Endothelial cell (in vitro differentiated cells): Measurements from ENCODE around the gene CADM2. TPM values are rescaled to one million over a fixed set of nuclear protein-coding genes. Genes with fewer than 3 reads are reported as not detected.

ENCODE experiments used
- DNase-seq: peaks from one replicate; pipeline ENCODE4 v3.0.0; 2021; ENCODE audit warnings: low spot score
- H3K27ac Mint-ChIP-seq: one replicate; pipeline ENCODE4 v1.8.0; 2021; ENCODE audit warnings: mixed read lengths, inconsistent platforms; ENCODE audit not compliant: unreplicated experiment
- H3K27me3 Mint-ChIP-seq: one replicate; pipeline ENCODE4 v1.8.0; 2021; ENCODE audit warnings: mild to moderate bottlenecking, moderate library complexity, mixed read lengths, inconsistent platforms; ENCODE audit not compliant: unreplicated experiment
- H3K36me3 Mint-ChIP-seq: one replicate; pipeline ENCODE4 v1.8.0; 2021; ENCODE audit warnings: mild to moderate bottlenecking, low read depth, mixed read lengths, inconsistent platforms; ENCODE audit not compliant: unreplicated experiment
- H3K4me1 Mint-ChIP-seq: one replicate; pipeline ENCODE4 v1.8.0; 2021; ENCODE audit warnings: mild to moderate bottlenecking, mixed read lengths, inconsistent platforms; ENCODE audit not compliant: unreplicated experiment
- H3K4me3 Mint-ChIP-seq: one replicate; pipeline ENCODE4 v1.8.0; 2021; ENCODE audit warnings: mild to moderate bottlenecking, mixed read lengths, inconsistent platforms; ENCODE audit not compliant: unreplicated experiment
- H3K9me3 Mint-ChIP-seq: one replicate; pipeline ENCODE4 v1.8.0; 2021; ENCODE audit warnings: mixed read lengths, inconsistent platforms; ENCODE audit not compliant: unreplicated experiment
- CTCF ChIP-seq: fragments of 200-600 bp; sonication (generic); IDR thresholded peaks from one replicate; pipeline ENCODE4 v1.5.0; 2021; ENCODE audit warnings: antibody characterized with exemption; ENCODE audit not compliant: unreplicated experiment
- total RNA-seq: library from RNA; stranded (reverse); fragmentation: NEBNext Ultra II Directional; extraction: Animal tissue kit (Norgen Biotek cat#: 25700); gene quantifications from one replicate; pipeline ENCODE4 v1.2.1, GENCODE V29; 2021; ENCODE audit not compliant: unreplicated experiment

Gene CADM2
- total RNA-seq, 1 donor from 2014 or later, result 0.97 TPM

GRCh38 chr3:85081191-85081906 lies 122.6 kb downstream of the CADM2 start:
- Mint-ChIP-seq H3K27me3 (no peaks in the 10 kb centered on the region), H3K36me3 (no peaks in the 10 kb centered on the region), H3K4me1 (no peaks in the 10 kb centered on the region), H3K4me3 (no peak overlapping the region), H3K9me3 (no peaks in the 10 kb centered on the region), H3K27ac (no peak overlapping the region)
- no peak for TF ChIP-seq CTCF
- no peak for DNase-seq

- no peak for TF ChIP-seq CTCF
- Mint-ChIP-seq H3K36me3 (no peaks in the 10 kb centered on the region), H3K27ac (no peak overlapping the region), H3K4me3 (no peak overlapping the region), H3K4me1 (no peaks in the 10 kb centered on the region), H3K27me3 (peaks cover 1% of the 10 kb centered on the region), H3K9me3 (no peaks in the 10 kb centered on the region)
- DNase-seq, result peak; percentile 5
These were observed 131.7 kb downstream of the CADM2 start for GRCh38 chr3:85090495-85090894.

- Mint-ChIP-seq H3K9me3 (no peaks in the 10 kb centered on the region), H3K4me1 (no peaks in the 10 kb centered on the region), H3K27ac (no peak overlapping the region), H3K27me3 (no peaks in the 10 kb centered on the region), H3K4me3 (no peak overlapping the region), H3K36me3 (no peaks in the 10 kb centered on the region)
- DNase-seq, result no peak
- TF ChIP-seq CTCF, result no peak
These were observed 141.5 kb downstream of the CADM2 start for GRCh38 chr3:85100316-85100715.

- TF ChIP-seq CTCF, result no peak
- H3K4me3 Mint-ChIP-seq, result no peak overlapping the region
- peaks cover 2% of the 10 kb centered on the region for H3K27me3 Mint-ChIP-seq
- H3K4me1 Mint-ChIP-seq, result no peaks in the 10 kb centered on the region
- no peaks in the 10 kb centered on the region for H3K36me3 Mint-ChIP-seq
- H3K9me3 Mint-ChIP-seq, result no peaks in the 10 kb centered on the region
- no peak for DNase-seq
- H3K27ac Mint-ChIP-seq, result no peak overlapping the region
These were observed 144.0 kb downstream of the CADM2 start for GRCh38 chr3:85102781-85103180.

GRCh38 chr3:85110393-85110792 lies 151.6 kb downstream of the CADM2 start:
- Mint-ChIP-seq H3K27me3 (peaks cover 2% of the 10 kb centered on the region), H3K36me3 (no peaks in the 10 kb centered on the region), H3K4me3 (no peak overlapping the region), H3K9me3 (no peaks in the 10 kb centered on the region), H3K27ac (no peak overlapping the region), H3K4me1 (no peaks in the 10 kb centered on the region)
- DNase-seq, result no peak
- TF ChIP-seq CTCF, result no peak
